ENCODE measurements around the gene TBC1D5.

DNA sequence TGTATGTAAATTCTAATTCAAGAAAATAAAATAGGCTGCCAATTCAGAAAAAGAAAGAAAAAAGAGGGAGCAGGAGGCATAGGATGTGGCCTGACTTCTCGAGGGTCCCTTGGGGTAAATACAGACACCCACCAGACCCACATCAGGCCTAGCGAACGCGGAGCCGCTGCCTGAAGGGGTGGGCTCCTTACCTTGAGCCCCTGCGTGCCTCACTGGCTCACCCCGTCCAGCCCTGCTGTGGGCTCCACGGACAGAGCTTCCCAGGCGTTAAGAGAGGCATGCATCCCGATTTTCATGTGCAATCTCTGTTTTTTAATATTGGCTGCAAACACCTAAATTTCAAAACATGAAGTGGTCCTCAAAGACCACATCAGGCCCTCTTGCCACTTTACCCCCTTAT, 599.9 kb downstream of the TBC1D5 start:
- TF ChIP-seq, protein P1, sequence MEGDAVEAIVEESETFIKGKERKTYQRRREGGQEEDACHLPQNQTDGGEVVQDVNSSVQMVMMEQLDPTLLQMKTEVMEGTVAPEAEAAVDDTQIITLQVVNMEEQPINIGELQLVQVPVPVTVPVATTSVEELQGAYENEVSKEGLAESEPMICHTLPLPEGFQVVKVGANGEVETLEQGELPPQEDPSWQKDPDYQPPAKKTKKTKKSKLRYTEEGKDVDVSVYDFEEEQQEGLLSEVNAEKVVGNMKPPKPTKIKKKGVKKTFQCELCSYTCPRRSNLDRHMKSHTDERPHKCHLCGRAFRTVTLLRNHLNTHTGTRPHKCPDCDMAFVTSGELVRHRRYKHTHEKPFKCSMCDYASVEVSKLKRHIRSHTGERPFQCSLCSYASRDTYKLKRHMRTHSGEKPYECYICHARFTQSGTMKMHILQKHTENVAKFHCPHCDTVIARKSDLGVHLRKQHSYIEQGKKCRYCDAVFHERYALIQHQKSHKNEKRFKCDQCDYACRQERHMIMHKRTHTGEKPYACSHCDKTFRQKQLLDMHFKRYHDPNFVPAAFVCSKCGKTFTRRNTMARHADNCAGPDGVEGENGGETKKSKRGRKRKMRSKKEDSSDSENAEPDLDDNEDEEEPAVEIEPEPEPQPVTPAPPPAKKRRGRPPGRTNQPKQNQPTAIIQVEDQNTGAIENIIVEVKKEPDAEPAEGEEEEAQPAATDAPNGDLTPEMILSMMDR (IDR thresholded peaks at IDR 0.05), result no peak
- no peak for TF ChIP-seq POLR2A (IDR thresholded peaks at IDR 0.05)
